ENCODE results near the gene ROR1. TPM values are rescaled to one million over a fixed set of nuclear protein-coding genes. Genes with fewer than 3 reads are reported as not detected.

Gene ROR1
- total and polyA plus RNA-seq, 2 of the 4 experiments (the other 2 are of a cell fraction): 4.4 to 10.0 TPM

- H3K36me3 ChIP-seq (ENCODE audit: control insufficient read depth, insufficient read depth, low read length): no peaks in the 10 kb centered on the region
- H2BK15ac ChIP-seq (ENCODE audit: low read depth, low read length): no peak overlapping the region
- no peak overlapping the region for H3K4me3 ChIP-seq (ENCODE audit: insufficient read depth, low read depth, low read length)
- H3K4me1 ChIP-seq (ENCODE audit: control insufficient read depth, insufficient read depth, low read length): peaks cover 2% of the 10 kb centered on the region; the same call in 1 of the 2 replicates
- no peak overlapping the region for H2AK5ac ChIP-seq (ENCODE audit: low read depth, low read length)
- H3K56ac ChIP-seq (ENCODE audit: extremely low read depth, insufficient read depth, low read length): no peak overlapping the region
- no peak overlapping the region; the same call in 1 of the 2 replicates for H4K5ac ChIP-seq (ENCODE audit: low read depth, low read length)
- no peak overlapping the region for H3K4ac ChIP-seq (ENCODE audit: low read depth, low read length)
- no peaks in the 10 kb centered on the region; the same call in 1 of the 2 replicates for H3K27me3 ChIP-seq (ENCODE audit: control insufficient read depth, insufficient read depth, low read length)
- H4K8ac ChIP-seq (ENCODE audit: low read depth in 2 of 2, low read length in 2 of 2): no peak overlapping the region
- H2AK9ac ChIP-seq (replicated peaks; ENCODE audit: low read depth, low read length, poor library complexity): no peak overlapping the region
- ChIA-PET POLR2A (ENCODE audit: unreplicated experiment) (no interaction called here), CTCF (interaction anchor here (0.8 kb wide), 1 partner anchor 14 kb away, joined by 5 read pairs; no protein-coding TSS in a partner anchor)
- no peak overlapping the region for H3K9ac ChIP-seq (ENCODE audit: low read depth, low read length)
- H4K91ac ChIP-seq (ENCODE audit: insufficient read depth, low read depth, low read length): no peak overlapping the region
- no TSS peak for BruUV-seq (replicated peaks)
- H3K14ac ChIP-seq (replicated peaks; ENCODE audit: low read depth, low read length): no peak overlapping the region
- no peaks in the 10 kb centered on the region for H3K9me3 ChIP-seq (ENCODE audit: control insufficient read depth, insufficient read depth, low read length)
- dilution Hi-C loops (cut with HindIII; ENCODE audit: low sequenced_read_pairs, unreplicated experiment): no loop called here
- DNase-seq (no peak), ATAC-seq (ENCODE audit: low read depth) (no peak)
- H3K4me2 ChIP-seq (ENCODE audit: low read depth, low read length): no peak overlapping the region
- H3K79me1 ChIP-seq (ENCODE audit: low read depth in 1 of 2, low read length in 2 of 2): peaks cover 0 to 5% of the 10 kb centered on the region in 2 experiments; a peak in 1 of 4 replicates
- no peaks in the 10 kb centered on the region for H4K20me1 ChIP-seq (ENCODE audit: insufficient read depth, low read length)
- no peaks in the 10 kb centered on the region for H3K9me1 ChIP-seq (ENCODE audit: insufficient read depth, low read length)
- no peak overlapping the region for H2BK5ac ChIP-seq (ENCODE audit: low read depth, low read length, poor library complexity, severe bottlenecking)
- no peak overlapping the region for H3K27ac ChIP-seq (ENCODE audit: insufficient read depth, low read length)
- in situ Hi-C loops (cut with MboI; ENCODE audit: low sequenced_read_pairs): no loop called here
- WGBS, 2 experiments (ENCODE audit: extremely low coverage in 2 of 2, insufficient read length in 1 of 2): no CpG with 5 or more reads among the region's 7 CpGs
- no peak overlapping the region for H2BK120ac ChIP-seq (ENCODE audit: low read depth, low read length)
- no peak overlapping the region for H3K18ac ChIP-seq (ENCODE audit: low read depth, low read length)
- H3K23ac ChIP-seq (ENCODE audit: low read depth, low read length): no peak overlapping the region
- H2AFZ ChIP-seq (replicated peaks; ENCODE audit: low read length, poor library complexity): no peak overlapping the region
- intact Hi-C loops (cut with micrococcal nuclease): no loop called here
- H2BK20ac ChIP-seq (ENCODE audit: low read depth, low read length): no peak overlapping the region
- TF ChIP-seq CEBPB (IDR thresholded peaks at IDR 0.05; ENCODE audit: low read depth, low read length): no peak
- no peak for TF ChIP-seq SMC3 (IDR thresholded peaks at IDR 0.05; ENCODE audit: low read depth, low read length)
- no peak for TF ChIP-seq ELK1 (IDR thresholded peaks at IDR 0.05; ENCODE audit: borderline replicate concordance, low read depth, low read length)
- no peak for TF ChIP-seq CHD1 (IDR thresholded peaks at IDR 0.05; ENCODE audit: low read depth, low read length)
- TF ChIP-seq BHLHE40 (IDR thresholded peaks at IDR 0.05; ENCODE audit: low read depth, low read length): no peak
- TF ChIP-seq RCOR1 (IDR thresholded peaks at IDR 0.05; ENCODE audit: insufficient replicate concordance, low read length): no peak
- no peak for TF ChIP-seq FOS (IDR thresholded peaks at IDR 0.05; ENCODE audit: low read depth, low read length)
- TF ChIP-seq MXI1 (IDR thresholded peaks at IDR 0.05; ENCODE audit: borderline replicate concordance, low read depth, low read length): no peak
- no peak for TF ChIP-seq MAFK (IDR thresholded peaks at IDR 0.05; ENCODE audit: low read depth, low read length)
- no peak for TF ChIP-seq CTCF (conservative IDR thresholded peaks at IDR 0.05; ENCODE audit: low read depth, low read length)
- TF ChIP-seq POLR2A (IDR thresholded peaks at IDR 0.05; ENCODE audit: low read depth, low read length): no peak
- TF ChIP-seq NFE2L2 (IDR thresholded peaks at IDR 0.05; ENCODE audit: low read depth, low read length): no peak
- TF ChIP-seq RFX5 (IDR thresholded peaks at IDR 0.05; ENCODE audit: low read depth, low read length): no peak
- TF ChIP-seq USF2 (IDR thresholded peaks at IDR 0.05; ENCODE audit: low read depth, low read length): no peak
- no peak for TF ChIP-seq RAD21 (IDR thresholded peaks at IDR 0.05; ENCODE audit: low read length)
Measured at GRCh38 chr1:63928186-63929105, 154.6 kb downstream of the ROR1 start.
